SJSA1 (cell line): ENCODE results near the gene KIF21A. TPM values are rescaled to one million over a fixed set of nuclear protein-coding genes. Genes with fewer than 3 reads are reported as not detected.
"Not testable (repeated sequence)": the region's sequence is repeated elsewhere in the genome, so short reads cannot be mapped to it uniquely, and the experiment has no call there.

Source experiments
- DNase-seq, 2 experiments: peaks; one replicate each; pipeline ENCODE4 v3.0.0-alpha.2; 2015 to 2020; ENCODE audit warnings: low spot score in 2 of 2, low read depth in 1 of 2
- H3K27ac ChIP-seq: fragments of 250-450 bp; sonication (Bioruptor Pico); 2 replicates; pipeline ENCODE4 v1.5.1; 2020; ENCODE audit warnings: mild to moderate bottlenecking, moderate library complexity
- H3K27me3 ChIP-seq: fragments of 250-450 bp; sonication (Bioruptor Pico); replicated peaks from 2 replicates; pipeline ENCODE4 v1.5.1; 2020; ENCODE audit warnings: mild to moderate bottlenecking, moderate library complexity
- H3K36me3 ChIP-seq: fragments of 250-450 bp; sonication (Bioruptor Pico); 2 replicates; pipeline ENCODE4 v1.5.1; 2020; ENCODE audit warnings: mild to moderate bottlenecking
- H3K4me1 ChIP-seq: fragments of 250-450 bp; sonication (Bioruptor Pico); replicated peaks from 2 replicates; pipeline ENCODE4 v1.6.1; 2021; ENCODE audit warnings: mild to moderate bottlenecking
- H3K4me3 ChIP-seq: fragments of 250-450 bp; sonication (Bioruptor Pico); 2 replicates; pipeline ENCODE4 v1.5.1; 2020; ENCODE audit warnings: mild to moderate bottlenecking
- H3K9me3 ChIP-seq: fragments of 250-450 bp; sonication (Bioruptor Pico); replicated peaks from 2 replicates; pipeline ENCODE4 v1.5.1; 2020; ENCODE audit warnings: mild to moderate bottlenecking
- total RNA-seq: library from RNA; depleted of rRNA; stranded (reverse); fragments of >200 nt; shearing (Covaris generic); gene quantifications from 2 replicates; pipeline ENCODE4 v1.2.3, GENCODE V29; 2014; rRNA removed

The KIF21A gene, protein sequence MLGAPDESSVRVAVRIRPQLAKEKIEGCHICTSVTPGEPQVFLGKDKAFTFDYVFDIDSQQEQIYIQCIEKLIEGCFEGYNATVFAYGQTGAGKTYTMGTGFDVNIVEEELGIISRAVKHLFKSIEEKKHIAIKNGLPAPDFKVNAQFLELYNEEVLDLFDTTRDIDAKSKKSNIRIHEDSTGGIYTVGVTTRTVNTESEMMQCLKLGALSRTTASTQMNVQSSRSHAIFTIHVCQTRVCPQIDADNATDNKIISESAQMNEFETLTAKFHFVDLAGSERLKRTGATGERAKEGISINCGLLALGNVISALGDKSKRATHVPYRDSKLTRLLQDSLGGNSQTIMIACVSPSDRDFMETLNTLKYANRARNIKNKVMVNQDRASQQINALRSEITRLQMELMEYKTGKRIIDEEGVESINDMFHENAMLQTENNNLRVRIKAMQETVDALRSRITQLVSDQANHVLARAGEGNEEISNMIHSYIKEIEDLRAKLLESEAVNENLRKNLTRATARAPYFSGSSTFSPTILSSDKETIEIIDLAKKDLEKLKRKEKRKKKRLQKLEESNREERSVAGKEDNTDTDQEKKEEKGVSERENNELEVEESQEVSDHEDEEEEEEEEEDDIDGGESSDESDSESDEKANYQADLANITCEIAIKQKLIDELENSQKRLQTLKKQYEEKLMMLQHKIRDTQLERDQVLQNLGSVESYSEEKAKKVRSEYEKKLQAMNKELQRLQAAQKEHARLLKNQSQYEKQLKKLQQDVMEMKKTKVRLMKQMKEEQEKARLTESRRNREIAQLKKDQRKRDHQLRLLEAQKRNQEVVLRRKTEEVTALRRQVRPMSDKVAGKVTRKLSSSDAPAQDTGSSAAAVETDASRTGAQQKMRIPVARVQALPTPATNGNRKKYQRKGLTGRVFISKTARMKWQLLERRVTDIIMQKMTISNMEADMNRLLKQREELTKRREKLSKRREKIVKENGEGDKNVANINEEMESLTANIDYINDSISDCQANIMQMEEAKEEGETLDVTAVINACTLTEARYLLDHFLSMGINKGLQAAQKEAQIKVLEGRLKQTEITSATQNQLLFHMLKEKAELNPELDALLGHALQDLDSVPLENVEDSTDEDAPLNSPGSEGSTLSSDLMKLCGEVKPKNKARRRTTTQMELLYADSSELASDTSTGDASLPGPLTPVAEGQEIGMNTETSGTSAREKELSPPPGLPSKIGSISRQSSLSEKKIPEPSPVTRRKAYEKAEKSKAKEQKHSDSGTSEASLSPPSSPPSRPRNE (N-terminal part only)
- 0.88 and 1.2 TPM in 2 replicates for total RNA-seq

DNA sequence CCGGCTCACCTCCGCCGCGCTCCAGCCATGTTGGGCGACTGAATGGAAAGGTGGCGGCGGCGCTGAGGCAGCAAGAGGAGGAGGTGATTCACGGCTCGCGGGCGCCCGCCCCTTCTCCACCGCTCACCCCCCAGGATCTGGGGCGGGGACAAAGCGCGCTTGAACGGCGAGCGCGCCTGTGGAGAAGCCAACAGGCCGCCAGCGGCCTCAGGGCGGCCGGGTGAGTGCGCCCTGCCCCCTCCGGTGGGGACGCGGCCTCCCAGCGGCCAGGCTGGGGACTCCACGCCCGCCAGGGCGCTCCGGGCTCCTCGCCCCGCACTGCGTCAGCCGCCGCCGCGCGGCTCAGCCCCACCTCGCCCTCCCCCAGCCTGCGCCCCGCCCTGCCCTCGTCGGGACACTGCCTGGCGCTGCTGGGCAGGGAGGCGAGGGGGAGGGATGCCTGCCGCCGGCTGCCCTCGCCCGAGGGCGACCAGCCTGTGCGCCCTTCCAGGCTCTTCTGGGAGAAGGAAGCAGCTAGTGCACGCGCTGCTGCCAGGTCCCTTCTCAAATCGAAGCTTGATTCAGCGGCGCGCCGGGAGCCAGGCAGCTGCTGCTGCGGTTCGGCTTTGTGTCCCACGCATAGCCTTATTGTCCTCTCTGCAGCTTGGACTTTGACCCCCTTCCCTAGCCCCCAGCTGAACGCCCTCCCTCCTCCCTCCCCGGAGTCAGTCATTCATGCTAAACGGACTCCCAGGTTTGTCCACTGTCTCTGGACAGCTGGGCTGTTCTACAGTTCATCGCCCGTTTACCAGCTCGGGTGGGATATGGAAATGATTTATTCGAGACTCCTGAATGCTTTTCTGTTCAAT lies at the start of gene KIF21A:
TSS of gene KIF21A (minus strand) at position 40 of the 848 bp plus-strand sequence. CDS start 150 bp downstream, outside the sequence.
- Histone ChIP-seq H3K4me3 (peak within 1 kb of the TSS; percentile 52), H3K27me3 (peaks cover 18% of the 10 kb centered on the region), H3K27ac (no peak within 1 kb of the TSS), H3K9me3 (no peaks in the 10 kb centered on the region), H3K36me3 (no peaks in the 10 kb centered on the region), H3K4me1 (peaks cover 15% of the 10 kb centered on the region)
- DNase-seq: peak; percentile 78 to 79

DNA sequence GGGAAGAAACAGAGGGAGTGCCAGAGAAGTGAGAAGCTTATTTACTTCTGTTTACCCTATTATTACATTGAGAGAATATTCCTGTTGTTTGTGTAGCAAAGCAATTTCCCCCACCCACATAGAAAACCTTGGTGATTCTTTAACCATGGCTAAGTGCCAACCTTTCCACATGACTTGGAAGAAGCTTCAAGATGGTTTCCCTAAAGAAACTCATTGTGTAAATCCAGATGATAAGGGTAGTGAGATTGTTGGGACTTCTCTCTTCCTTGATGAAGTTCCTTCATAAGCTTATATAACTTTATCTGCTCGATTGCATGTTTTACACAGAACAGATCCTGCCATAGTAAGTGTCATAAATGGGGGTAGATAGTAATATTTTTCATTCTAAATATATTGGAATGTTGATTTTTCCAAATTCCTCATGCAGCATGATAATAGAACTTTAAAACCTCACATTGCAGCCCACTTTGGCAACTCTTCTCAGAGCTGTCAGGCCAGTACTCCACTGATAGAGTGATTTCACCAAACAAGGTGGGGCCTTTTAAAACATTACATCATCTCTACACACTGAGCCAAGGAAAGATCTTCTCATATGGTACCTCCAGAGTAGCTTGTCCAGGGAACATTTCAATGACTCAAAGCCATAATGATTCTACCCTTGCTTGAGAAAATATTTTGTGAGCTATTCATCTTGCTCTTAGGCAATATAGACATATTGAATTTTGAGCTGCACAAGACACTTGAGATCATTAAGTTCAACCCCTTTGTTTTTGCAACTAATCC lies 47.8 kb upstream of the KIF21A start:
- Histone ChIP-seq H3K36me3 (no peaks in the 10 kb centered on the region), H3K27ac (no peak overlapping the region), H3K27me3 (no peaks in the 10 kb centered on the region), H3K9me3 (no peaks in the 10 kb centered on the region), H3K4me3 (no peak overlapping the region), H3K4me1 (no peaks in the 10 kb centered on the region)
- DNase-seq: no peak

- H3K27ac ChIP-seq: no peak overlapping the region
These were observed 40.7 kb upstream of the KIF21A start for GRCh38 chr12:39483597-39483996.

DNA sequence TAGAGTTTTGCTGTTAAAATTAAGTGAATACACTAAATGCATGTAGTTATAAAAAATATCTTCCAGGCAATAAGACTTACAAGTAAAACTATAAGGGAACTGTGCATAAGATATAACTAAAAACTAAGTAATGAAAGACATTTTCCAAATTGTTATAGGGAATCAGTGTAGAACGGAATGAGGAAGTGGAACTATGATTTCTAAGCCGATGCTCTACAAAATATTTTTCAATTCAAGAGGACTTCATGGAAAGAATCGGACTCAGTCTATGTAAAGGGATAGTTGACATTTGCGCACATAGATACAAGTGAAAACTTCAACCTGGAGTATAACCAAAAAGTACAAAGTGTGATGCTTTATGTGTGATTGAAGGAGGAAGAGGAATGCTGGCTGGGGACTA lies 40.1 kb upstream of the KIF21A start:
- H3K27me3 ChIP-seq: no peaks in the 10 kb centered on the region
- no peaks in the 10 kb centered on the region for H3K36me3 ChIP-seq
- no peak overlapping the region for H3K27ac ChIP-seq
- no peaks in the 10 kb centered on the region for H3K4me1 ChIP-seq
- H3K4me3 ChIP-seq: no peak overlapping the region
- no peak for DNase-seq
- no peaks in the 10 kb centered on the region for H3K9me3 ChIP-seq

More at GRCh38 chr12:39483597-39483996, 40.7 kb upstream of the KIF21A start:
- Histone ChIP-seq H3K27me3 (no peaks in the 10 kb centered on the region), H3K4me3 (no peak overlapping the region), H3K4me1 (no peaks in the 10 kb centered on the region), H3K36me3 (no peaks in the 10 kb centered on the region), H3K9me3 (no peaks in the 10 kb centered on the region)
- no peak for DNase-seq

DNA sequence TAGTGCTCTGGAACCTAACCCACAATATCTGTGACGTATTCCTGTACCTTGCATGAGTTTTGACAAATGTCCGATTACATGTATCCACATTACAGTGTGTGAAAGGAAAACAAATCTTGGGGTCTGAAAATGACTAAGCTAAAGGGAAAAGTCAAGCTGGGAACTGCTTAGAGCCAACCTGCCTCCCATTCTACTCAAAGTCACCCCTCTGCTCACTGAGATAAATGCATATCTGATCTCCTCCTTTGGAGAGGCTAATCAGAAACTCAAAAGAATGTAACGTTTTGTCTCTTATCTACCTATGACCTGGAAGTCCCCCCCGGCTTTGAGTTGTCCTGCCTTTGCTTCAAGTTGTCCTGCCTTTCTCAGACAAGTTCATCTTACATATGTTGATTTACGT lies 34.0 kb upstream of the KIF21A start:
- no peak overlapping the region for H3K27ac ChIP-seq
- H3K36me3 ChIP-seq: no peaks in the 10 kb centered on the region
- DNase-seq: no peak
- no peaks in the 10 kb centered on the region for H3K4me1 ChIP-seq
- no peaks in the 10 kb centered on the region for H3K27me3 ChIP-seq
- H3K9me3 ChIP-seq: no peaks in the 10 kb centered on the region
- no peak overlapping the region for H3K4me3 ChIP-seq

DNA sequence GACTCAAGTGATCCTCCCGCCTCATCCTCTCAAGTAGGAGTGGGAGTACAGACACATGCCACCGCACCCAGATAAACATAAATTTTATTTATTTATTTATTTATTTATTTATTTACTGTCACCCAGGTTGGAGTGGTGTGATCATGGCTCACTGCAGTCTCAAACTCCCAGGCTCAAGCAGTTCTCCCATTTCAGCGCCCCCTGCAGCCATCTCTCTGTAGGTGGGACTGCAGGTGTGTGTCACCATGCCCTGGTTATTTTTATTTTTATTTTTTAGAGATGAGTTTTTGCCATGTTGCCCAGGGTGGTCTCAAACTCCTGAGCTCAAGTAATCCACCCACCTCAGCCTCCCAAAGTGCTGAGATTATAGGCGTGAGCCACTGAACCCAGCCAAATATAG lies 33.2 kb upstream of the KIF21A start:
- Histone ChIP-seq H3K4me1 (no peaks in the 10 kb centered on the region), H3K4me3 (no peak overlapping the region), H3K27me3 (no peaks in the 10 kb centered on the region), H3K36me3 (no peaks in the 10 kb centered on the region), H3K27ac (no peak overlapping the region), H3K9me3 (no peaks in the 10 kb centered on the region)
- DNase-seq: no peak

GRCh38 chr12:39475136-39475535 lies 32.2 kb upstream of the KIF21A start:
- not testable (repeated sequence) for H3K9me3 ChIP-seq, H3K27me3 ChIP-seq, H3K27ac ChIP-seq, DNase-seq, H3K4me3 ChIP-seq, H3K4me1 ChIP-seq, H3K36me3 ChIP-seq

DNA sequence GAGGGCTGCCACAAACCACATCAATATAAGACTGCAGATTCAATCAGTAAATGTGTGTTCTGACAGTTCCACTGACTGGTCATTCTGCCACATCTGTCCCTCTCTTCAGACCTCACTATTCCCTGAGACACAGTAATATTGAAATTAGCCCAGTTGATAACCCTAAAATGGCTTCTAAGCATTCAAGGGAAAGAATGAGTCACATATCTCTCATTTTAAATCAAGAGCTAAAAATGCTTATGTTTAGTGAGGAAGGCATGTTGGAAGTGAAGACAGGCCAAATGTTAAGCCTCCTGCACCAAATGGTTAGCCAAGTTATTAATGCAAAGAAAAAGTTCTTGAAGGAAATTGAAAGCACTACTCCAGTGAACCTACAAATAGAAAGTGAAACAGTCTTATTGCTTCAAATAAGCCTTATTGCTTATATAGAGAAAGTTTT lies 24.5 kb upstream of the KIF21A start:
- H3K36me3 ChIP-seq: no peaks in the 10 kb centered on the region
- H3K9me3 ChIP-seq: no peaks in the 10 kb centered on the region
- no peaks in the 10 kb centered on the region for H3K4me1 ChIP-seq
- no peak for DNase-seq
- H3K4me3 ChIP-seq: no peak overlapping the region
- H3K27ac ChIP-seq: no peak overlapping the region
- no peaks in the 10 kb centered on the region for H3K27me3 ChIP-seq

- Histone ChIP-seq H3K4me3 (no peak overlapping the region), H3K36me3 (no peaks in the 10 kb centered on the region), H3K9me3 (no peaks in the 10 kb centered on the region), H3K27ac (no peak overlapping the region), H3K27me3 (no peaks in the 10 kb centered on the region), H3K4me1 (no peaks in the 10 kb centered on the region)
- DNase-seq: no peak
These were observed 22.2 kb upstream of the KIF21A start for GRCh38 chr12:39464976-39465695.

DNA sequence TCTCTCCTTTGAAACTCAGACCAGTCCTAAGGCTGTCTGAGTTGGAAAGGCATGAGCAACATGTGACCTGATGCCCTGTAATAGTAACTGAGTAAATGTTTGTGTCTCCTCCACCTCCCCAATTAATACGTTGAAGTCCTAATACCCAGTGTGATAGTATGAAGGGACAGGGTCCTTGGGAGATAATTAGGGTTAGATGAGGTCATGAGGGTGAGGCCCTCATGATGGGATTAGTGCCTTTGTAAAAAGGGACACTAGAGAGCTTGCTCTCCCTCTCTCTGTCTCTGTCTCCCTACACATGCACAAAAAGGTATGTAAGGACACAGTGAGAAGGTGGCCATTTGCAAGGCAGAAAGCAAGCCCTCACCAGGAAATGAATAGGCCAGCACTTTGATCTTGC lies 18.1 kb upstream of the KIF21A start:
- no peak overlapping the region for H3K4me3 ChIP-seq
- no peaks in the 10 kb centered on the region for H3K36me3 ChIP-seq
- no peaks in the 10 kb centered on the region for H3K27me3 ChIP-seq
- H3K4me1 ChIP-seq: no peaks in the 10 kb centered on the region
- no peak for DNase-seq
- H3K27ac ChIP-seq: no peak overlapping the region
- H3K9me3 ChIP-seq: no peaks in the 10 kb centered on the region

- Histone ChIP-seq H3K36me3 (no peaks in the 10 kb centered on the region), H3K27me3 (no peaks in the 10 kb centered on the region), H3K9me3 (no peaks in the 10 kb centered on the region), H3K27ac (no peak overlapping the region), H3K4me1 (no peaks in the 10 kb centered on the region), H3K4me3 (no peak overlapping the region)
- DNase-seq: no peak
These were observed 16.1 kb upstream of the KIF21A start for GRCh38 chr12:39459027-39459434.

- H3K27ac ChIP-seq: no peak overlapping the region
- no peaks in the 10 kb centered on the region for H3K27me3 ChIP-seq
- H3K36me3 ChIP-seq: no peaks in the 10 kb centered on the region
- DNase-seq: no peak
- no peak overlapping the region for H3K4me3 ChIP-seq
- no peaks in the 10 kb centered on the region for H3K9me3 ChIP-seq
- H3K4me1 ChIP-seq: no peaks in the 10 kb centered on the region
These were observed 9.1 kb upstream of the KIF21A start for GRCh38 chr12:39451977-39452376.
